IPS-18c (cell line): ENCODE measurements around the gene CLEC16A.

Experiments
- H3K4me3 ChIP-seq: 2 replicates; pipeline ENCODE4 v1.7.0; 2013; ENCODE audit warnings: low read depth, mild to moderate bottlenecking, low read length, moderate library complexity; ENCODE audit not compliant: insufficient read depth
- H3K9me3 ChIP-seq: one replicate; pipeline ENCODE4 v1.6.1; 2013; ENCODE audit warnings: mild to moderate bottlenecking, low read length, moderate library complexity; ENCODE audit not compliant: control insufficient read depth, insufficient read depth

The CLEC16A gene

GRCh38 chr16:11147033-11147753 lies 202.8 kb downstream of the CLEC16A start:
- Histone ChIP-seq H3K9me3 (no peaks in the 10 kb centered on the region), H3K4me3 (no peak overlapping the region)

DNA sequence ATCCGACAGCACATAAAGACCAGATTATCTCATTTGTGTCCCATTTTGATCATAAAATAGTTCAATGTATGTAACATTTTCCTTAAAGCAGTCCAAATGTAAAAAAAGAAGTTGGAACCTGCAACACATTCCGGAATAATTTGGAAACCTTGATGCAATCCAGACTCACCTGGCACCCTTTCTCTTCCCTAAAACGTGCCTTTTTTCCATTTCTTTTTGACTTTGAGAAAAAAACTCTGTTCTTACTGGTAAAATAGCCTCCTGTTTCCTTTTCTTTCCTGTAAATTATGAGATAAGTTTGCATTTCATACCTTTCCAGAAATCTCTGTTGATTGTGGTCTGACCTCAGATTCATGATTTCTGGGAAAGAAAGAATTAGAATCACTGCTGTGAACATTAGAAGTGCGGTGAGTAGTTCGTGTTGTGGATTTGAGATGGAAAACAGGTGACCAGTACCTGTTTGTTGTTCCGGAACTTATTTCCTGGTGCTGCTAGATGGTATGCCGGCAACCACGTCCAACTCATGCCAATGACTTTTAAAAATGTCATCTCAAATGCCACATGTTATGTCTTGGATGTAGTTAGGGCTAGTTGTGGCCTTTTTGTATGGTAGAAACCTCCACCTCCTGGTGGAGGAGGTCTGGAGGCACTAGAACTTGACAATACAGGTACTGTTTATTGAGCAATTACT lies 203.5 kb downstream of the CLEC16A start:
- Histone ChIP-seq H3K4me3 (no peak overlapping the region), H3K9me3 (no peaks in the 10 kb centered on the region)

DNA sequence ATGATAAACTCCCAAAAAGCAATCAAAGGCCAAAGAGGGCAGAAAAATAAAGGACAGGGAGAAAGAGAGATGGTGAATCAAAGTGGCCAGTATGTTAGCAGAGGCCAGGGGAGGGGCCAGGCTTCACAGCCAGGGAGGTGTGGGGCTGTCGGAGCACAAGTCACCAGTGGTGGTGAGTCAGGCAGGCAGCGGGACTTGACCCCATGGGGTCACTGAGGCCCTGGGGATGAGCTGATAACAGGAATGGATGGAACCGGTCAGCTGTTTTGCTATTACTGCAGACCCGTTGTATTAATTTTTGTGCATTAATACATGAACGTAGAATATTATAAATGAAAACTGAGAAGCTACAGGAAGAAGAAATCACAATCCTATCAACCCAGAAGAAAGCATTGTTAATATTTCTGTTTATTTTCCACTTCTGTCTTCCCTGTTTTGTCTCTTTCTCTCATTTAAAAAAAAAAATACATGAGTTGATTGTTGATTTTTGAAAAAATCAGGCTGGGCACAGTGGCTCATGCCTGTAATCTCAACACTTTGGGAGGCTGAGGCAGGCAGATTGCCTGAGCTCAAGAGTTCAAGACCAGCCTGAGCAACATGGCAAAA lies 204.8 kb downstream of the CLEC16A start:
- Histone ChIP-seq H3K4me3 (no peak overlapping the region), H3K9me3 (no peaks in the 10 kb centered on the region)

DNA sequence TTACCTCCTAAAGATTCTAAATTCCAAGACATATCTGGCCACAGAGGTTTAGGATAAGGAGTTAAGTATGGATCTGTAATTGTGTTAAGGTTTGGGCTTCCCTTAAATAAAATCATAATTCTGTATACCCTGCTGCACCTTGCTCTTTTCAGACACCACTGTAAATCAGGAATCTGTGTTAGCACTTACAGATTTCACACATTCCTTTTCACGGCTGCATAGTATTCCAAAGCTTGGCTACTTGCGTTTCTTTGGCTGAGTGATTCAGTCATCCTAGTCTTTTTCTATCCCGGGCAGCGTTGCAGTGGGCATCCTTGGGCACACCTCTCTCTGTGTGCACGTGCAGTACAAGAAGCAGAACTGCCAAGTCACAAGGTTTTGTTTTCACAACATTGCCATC lies 205.8 kb downstream of the CLEC16A start:
- H3K9me3 ChIP-seq = no peaks in the 10 kb centered on the region
- no peak overlapping the region for H3K4me3 ChIP-seq

- peaks cover 2% of the 10 kb centered on the region for H3K9me3 ChIP-seq
Measured at GRCh38 chr16:11151156-11151884, 207.0 kb downstream of the CLEC16A start.

GRCh38 chr16:11151885-11152629 lies 207.7 kb downstream of the CLEC16A start:
- Histone ChIP-seq H3K9me3 (peaks cover 2% of the 10 kb centered on the region), H3K4me3 (no peak overlapping the region)

More at GRCh38 chr16:11151156-11151884, 207.0 kb downstream of the CLEC16A start:
- no peak overlapping the region for H3K4me3 ChIP-seq

- H3K9me3 ChIP-seq = peaks cover 2% of the 10 kb centered on the region
Measured at GRCh38 chr16:11152677-11153331, 208.4 kb downstream of the CLEC16A start.

GRCh38 chr16:11155284-11155806 lies 211.0 kb downstream of the CLEC16A start:
- H3K9me3 ChIP-seq = peaks cover 2% of the 10 kb centered on the region

More at GRCh38 chr16:11152677-11153331, 208.4 kb downstream of the CLEC16A start:
- H3K4me3 ChIP-seq = no peak overlapping the region

DNA sequence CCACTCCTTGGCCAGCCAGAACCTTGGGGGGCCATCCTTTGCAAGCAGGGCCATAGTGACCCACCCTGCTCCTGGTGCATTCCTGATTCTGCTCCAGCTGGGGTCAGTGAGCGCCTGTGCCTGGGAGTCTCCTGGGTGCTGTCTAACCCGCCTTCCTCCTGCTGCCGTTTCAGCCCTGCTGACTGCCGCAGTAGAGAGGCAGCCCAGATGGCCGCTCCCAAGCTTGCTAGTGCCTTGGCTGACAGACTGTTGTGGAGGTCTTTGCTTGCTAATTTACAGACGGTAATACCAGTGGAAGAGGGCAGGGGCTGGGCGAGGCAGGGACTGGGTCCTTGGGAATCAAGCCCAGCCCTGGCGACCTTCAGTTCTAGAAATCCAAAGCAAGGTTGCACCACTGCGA lies 212.0 kb downstream of the CLEC16A start:
- peaks cover 2% of the 10 kb centered on the region for H3K9me3 ChIP-seq
- no peak overlapping the region for H3K4me3 ChIP-seq

More at GRCh38 chr16:11155284-11155806, 211.0 kb downstream of the CLEC16A start:
- no peak overlapping the region for H3K4me3 ChIP-seq

DNA sequence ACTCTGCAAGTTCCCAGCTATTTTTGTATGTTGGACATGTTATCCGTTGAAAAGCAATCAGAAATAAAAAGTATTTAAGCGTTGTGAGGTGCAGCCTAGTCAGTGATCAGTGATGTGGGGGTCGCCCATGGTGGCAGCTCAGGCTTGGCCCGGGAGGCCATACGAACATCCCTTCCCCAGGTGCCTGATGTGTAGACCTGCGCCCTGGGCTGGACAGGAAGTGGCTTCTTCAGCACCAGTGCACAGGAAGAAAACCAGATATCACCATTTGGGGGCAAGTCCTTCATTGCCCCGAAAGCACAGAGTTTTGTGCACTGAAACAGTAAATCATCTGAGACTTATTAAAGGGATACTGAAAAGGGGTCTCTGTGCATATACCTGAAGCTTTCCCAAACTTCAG lies 212.8 kb downstream of the CLEC16A start:
- Histone ChIP-seq H3K4me3 (no peak overlapping the region), H3K9me3 (peaks cover 2% of the 10 kb centered on the region)

- H3K4me3 ChIP-seq = no peak overlapping the region
- peaks cover 2% of the 10 kb centered on the region for H3K9me3 ChIP-seq
Measured at GRCh38 chr16:11158018-11158417, 213.7 kb downstream of the CLEC16A start.

GRCh38 chr16:11159282-11159681 lies 214.9 kb downstream of the CLEC16A start:
- H3K9me3 ChIP-seq = peaks cover 2% of the 10 kb centered on the region
- H3K4me3 ChIP-seq = no peak overlapping the region

DNA sequence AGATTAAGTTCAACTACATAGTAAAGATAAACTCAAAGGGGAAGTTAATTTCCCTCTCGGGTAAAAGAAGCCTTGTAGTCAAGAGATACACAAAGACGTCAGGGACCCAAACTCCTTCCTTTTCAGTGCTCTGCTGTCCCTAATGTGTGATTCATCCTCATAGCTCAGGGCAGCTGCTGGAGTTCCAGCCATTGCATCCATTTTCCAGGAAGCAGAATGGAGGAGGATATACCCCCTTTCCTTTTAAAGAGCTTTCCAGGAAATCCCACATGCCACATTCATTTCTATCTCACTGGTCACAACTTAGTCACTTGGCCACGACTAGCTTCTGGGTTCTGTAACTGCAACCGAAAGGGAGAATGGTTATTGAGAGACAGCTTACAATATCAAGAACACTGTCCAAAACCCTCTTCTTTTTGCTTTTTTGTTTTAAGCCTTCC lies 216.3 kb downstream of the CLEC16A start:
- H3K4me3 ChIP-seq = no peak overlapping the region
- peaks cover 2% of the 10 kb centered on the region for H3K9me3 ChIP-seq

DNA sequence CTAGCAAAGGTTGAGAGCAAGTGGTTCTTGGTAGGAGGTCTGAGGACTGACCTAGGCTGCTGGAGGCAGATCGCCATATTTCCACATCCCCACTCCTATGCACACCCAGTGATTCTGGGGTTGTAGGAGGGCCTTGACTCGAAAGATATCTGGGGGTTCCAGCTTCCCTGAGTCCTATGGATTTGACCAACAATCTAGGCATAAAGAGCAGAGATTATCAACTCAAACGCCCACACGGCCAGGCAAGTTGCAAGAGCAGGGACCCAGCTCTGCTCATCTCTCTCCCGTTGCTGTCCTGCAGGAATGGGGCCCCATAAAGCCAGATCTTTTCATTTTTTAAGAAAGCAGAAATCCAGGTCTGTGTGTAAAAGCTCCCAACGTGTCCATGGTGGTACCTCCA lies 217.1 kb downstream of the CLEC16A start:
- H3K4me3 ChIP-seq = no peak overlapping the region

GRCh38 chr16:11161974-11162373 lies 217.6 kb downstream of the CLEC16A start:
- H3K9me3 ChIP-seq = no peaks in the 10 kb centered on the region
- no peak overlapping the region for H3K4me3 ChIP-seq

More for the DNA sequence above, 217.1 kb downstream of the CLEC16A start:
- no peaks in the 10 kb centered on the region for H3K9me3 ChIP-seq

- Histone ChIP-seq H3K9me3 (no peaks in the 10 kb centered on the region), H3K4me3 (no peak overlapping the region)
Measured at GRCh38 chr16:11162586-11163268, 218.4 kb downstream of the CLEC16A start.
